GM18505 (cell line): Measurements from ENCODE around the gene SPRR2D.
"Not testable (repeated sequence)": the region's sequence is repeated elsewhere in the genome, so short reads cannot be mapped to it uniquely, and the experiment has no call there.

Experiments used
- ATAC-seq: cut with Tn5 transposase; IDR thresholded peaks from one replicate; pipeline ENCODE4 v1.9.1; 2021; ENCODE audit not compliant: unreplicated experiment
- POLR2A ChIP-seq: IDR thresholded peaks from 4 replicates; pipeline ENCODE4 v1.6.1; 2011; ENCODE audit warnings: borderline replicate concordance; ENCODE audit not compliant: insufficient read depth, insufficient read length; ENCODE audit errors: extremely low read depth

SPRR2D gene

GRCh38 chr1:153040950-153041631, at the start of gene SPRR2D:
Gene SPRR2D, minus strand, starts transcription at chr1:153041120. Its CDS starts 774 bp downstream, at chr1:153040346.
- no peak for ATAC-seq
- TF ChIP-seq POLR2A: no peak

GRCh38 chr1:153087652-153088051, 46.7 kb upstream of the SPRR2D start:
- TF ChIP-seq POLR2A: no peak
- no peak for ATAC-seq

- no peak for ATAC-seq
- no peak for TF ChIP-seq POLR2A
Measured at GRCh38 chr1:153081736-153082135, 40.8 kb upstream of the SPRR2D start.

GRCh38 chr1:153072806-153073726, 32.1 kb upstream of the SPRR2D start:
- ATAC-seq: no peak
- TF ChIP-seq POLR2A: no peak

GRCh38 chr1:153071511-153071910, 30.6 kb upstream of the SPRR2D start, which contains the start of gene SPRR2B:
Gene SPRR2B, minus strand, starts transcription at chr1:153071611. Its CDS starts 772 bp downstream, at chr1:153070839.
- no peak for TF ChIP-seq POLR2A
- ATAC-seq: no peak

GRCh38 chr1:153070243-153070642, 29.3 kb upstream of the SPRR2D start:
- ATAC-seq: no peak
- TF ChIP-seq POLR2A: no peak

- ATAC-seq: no peak
- no peak for TF ChIP-seq POLR2A
Measured at GRCh38 chr1:153058826-153059784, 18.2 kb upstream of the SPRR2D start.

GRCh38 chr1:153058154-153058553, 17.2 kb upstream of the SPRR2D start:
- ATAC-seq: no peak
- no peak for TF ChIP-seq POLR2A

GRCh38 chr1:153057375-153057774, 16.5 kb upstream of the SPRR2D start, which contains the start of gene SPRR2A:
Gene SPRR2A, minus strand, starts transcription at chr1:153057512. Its CDS starts 777 bp downstream, at chr1:153056735.
- no peak for TF ChIP-seq POLR2A
- no peak for ATAC-seq

- not testable (repeated sequence) for ATAC-seq
Measured at GRCh38 chr1:153056111-153056510, 15.2 kb upstream of the SPRR2D start.

GRCh38 chr1:153049211-153049610, 8.3 kb upstream of the SPRR2D start:
- TF ChIP-seq POLR2A: no peak
- ATAC-seq: no peak

- no peak for ATAC-seq
- TF ChIP-seq POLR2A: no peak
Measured at GRCh38 chr1:153035211-153035610, 5.7 kb downstream of the SPRR2D start.

GRCh38 chr1:153032677-153033308, 8.1 kb downstream of the SPRR2D start:
- ATAC-seq: no peak
- no peak for TF ChIP-seq POLR2A

GRCh38 chr1:153032073-153032472, 8.8 kb downstream of the SPRR2D start:
- TF ChIP-seq POLR2A: no peak
- no peak for ATAC-seq
